ENCODE measurements around the gene ZMIZ1.

DNA sequence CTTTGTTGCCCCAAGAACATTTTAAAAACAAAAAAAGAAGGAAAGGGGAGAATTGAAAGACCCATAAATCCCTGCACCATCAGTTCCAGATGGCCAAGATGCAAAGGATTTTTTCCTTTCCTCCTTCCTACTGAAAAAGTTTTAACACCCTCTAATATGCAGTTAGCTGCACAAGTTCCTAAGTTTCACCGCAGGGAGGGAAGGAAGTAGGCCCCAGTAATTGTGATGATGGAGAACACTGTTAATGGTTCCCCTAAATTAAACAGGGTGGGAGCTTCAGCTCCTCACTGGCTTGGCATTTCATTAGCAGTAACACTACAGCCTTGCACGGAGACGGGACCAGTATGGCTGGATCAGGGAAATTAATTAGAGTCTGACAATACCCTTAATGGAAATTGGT is 214.8 kb downstream of the ZMIZ1 start:
- no peak for TF ChIP-seq YY1 (IDR thresholded peaks at IDR 0.05; ENCODE audit: extremely low read depth, insufficient replicate concordance, low read depth, low read length)
- TF ChIP-seq, protein P1, sequence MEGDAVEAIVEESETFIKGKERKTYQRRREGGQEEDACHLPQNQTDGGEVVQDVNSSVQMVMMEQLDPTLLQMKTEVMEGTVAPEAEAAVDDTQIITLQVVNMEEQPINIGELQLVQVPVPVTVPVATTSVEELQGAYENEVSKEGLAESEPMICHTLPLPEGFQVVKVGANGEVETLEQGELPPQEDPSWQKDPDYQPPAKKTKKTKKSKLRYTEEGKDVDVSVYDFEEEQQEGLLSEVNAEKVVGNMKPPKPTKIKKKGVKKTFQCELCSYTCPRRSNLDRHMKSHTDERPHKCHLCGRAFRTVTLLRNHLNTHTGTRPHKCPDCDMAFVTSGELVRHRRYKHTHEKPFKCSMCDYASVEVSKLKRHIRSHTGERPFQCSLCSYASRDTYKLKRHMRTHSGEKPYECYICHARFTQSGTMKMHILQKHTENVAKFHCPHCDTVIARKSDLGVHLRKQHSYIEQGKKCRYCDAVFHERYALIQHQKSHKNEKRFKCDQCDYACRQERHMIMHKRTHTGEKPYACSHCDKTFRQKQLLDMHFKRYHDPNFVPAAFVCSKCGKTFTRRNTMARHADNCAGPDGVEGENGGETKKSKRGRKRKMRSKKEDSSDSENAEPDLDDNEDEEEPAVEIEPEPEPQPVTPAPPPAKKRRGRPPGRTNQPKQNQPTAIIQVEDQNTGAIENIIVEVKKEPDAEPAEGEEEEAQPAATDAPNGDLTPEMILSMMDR (IDR thresholded peaks at IDR 0.05 in 2 of 3, conservative IDR thresholded peaks at IDR 0.05 in 1 of 3; ENCODE audit: borderline replicate concordance in 1 of 3, insufficient read depth in 1 of 3, low read depth in 2 of 3, low read length in 2 of 3), result no peak
- TF ChIP-seq, protein P2, sequence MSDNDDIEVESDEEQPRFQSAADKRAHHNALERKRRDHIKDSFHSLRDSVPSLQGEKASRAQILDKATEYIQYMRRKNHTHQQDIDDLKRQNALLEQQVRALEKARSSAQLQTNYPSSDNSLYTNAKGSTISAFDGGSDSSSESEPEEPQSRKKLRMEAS (IDR thresholded peaks at IDR 0.05), result no peak
- no peak for TF ChIP-seq SIN3A (IDR thresholded peaks at IDR 0.05; ENCODE audit: low read depth)
- TF ChIP-seq POLR2AphosphoS5 (IDR thresholded peaks at IDR 0.05; ENCODE audit: low read depth, low read length), result no peak
- no peak for TF ChIP-seq CEBPB (IDR thresholded peaks at IDR 0.05; ENCODE audit: low read depth)
- TF ChIP-seq ZNF274 (IDR thresholded peaks at IDR 0.05; ENCODE audit: low read depth, low read length), result no peak
- TF ChIP-seq, protein P3, sequence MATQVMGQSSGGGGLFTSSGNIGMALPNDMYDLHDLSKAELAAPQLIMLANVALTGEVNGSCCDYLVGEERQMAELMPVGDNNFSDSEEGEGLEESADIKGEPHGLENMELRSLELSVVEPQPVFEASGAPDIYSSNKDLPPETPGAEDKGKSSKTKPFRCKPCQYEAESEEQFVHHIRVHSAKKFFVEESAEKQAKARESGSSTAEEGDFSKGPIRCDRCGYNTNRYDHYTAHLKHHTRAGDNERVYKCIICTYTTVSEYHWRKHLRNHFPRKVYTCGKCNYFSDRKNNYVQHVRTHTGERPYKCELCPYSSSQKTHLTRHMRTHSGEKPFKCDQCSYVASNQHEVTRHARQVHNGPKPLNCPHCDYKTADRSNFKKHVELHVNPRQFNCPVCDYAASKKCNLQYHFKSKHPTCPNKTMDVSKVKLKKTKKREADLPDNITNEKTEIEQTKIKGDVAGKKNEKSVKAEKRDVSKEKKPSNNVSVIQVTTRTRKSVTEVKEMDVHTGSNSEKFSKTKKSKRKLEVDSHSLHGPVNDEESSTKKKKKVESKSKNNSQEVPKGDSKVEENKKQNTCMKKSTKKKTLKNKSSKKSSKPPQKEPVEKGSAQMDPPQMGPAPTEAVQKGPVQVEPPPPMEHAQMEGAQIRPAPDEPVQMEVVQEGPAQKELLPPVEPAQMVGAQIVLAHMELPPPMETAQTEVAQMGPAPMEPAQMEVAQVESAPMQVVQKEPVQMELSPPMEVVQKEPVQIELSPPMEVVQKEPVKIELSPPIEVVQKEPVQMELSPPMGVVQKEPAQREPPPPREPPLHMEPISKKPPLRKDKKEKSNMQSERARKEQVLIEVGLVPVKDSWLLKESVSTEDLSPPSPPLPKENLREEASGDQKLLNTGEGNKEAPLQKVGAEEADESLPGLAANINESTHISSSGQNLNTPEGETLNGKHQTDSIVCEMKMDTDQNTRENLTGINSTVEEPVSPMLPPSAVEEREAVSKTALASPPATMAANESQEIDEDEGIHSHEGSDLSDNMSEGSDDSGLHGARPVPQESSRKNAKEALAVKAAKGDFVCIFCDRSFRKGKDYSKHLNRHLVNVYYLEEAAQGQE (IDR thresholded peaks at IDR 0.05; ENCODE audit: low read depth), result no peak
